Transverse colon (tissue), 4 donors: ENCODE measurements around the gene ATG4B. TPM values are rescaled to one million over a fixed set of nuclear protein-coding genes. Genes with fewer than 3 reads are reported as not detected.

Experiments
- DNase-seq: peaks from one replicate; pipeline ENCODE4 v3.0.0-alpha.2; 2019
- H3K27ac ChIP-seq, 4 donors: fragments of 200-600 bp; sonication (generic); 2 replicates each; pipeline ENCODE4 v1.5.1; 2016 to 2018; ENCODE audit warnings: inconsistent platforms in 4 of 4
- H3K27me3 ChIP-seq: fragments of 200-600 bp; sonication (generic); 2 replicates; pipeline ENCODE4 v1.5.1; 2017; ENCODE audit warnings: inconsistent platforms
- H3K36me3 ChIP-seq, 4 donors: fragments of 200-600 bp; sonication (generic); 2 replicates each; pipeline ENCODE4 v1.5.1; 2017 to 2019; ENCODE audit warnings: inconsistent platforms in 4 of 4
- H3K4me1 ChIP-seq, 4 donors: fragments of 200-600 bp; sonication (generic); 2 replicates each; pipeline ENCODE4 v1.5.1; 2017 to 2020; ENCODE audit warnings: inconsistent platforms in 4 of 4
- H3K4me3 ChIP-seq, 4 donors: fragments of 200-600 bp; sonication (generic); 1 replicate in 1 of 4; 2 replicates in 3 of 4; pipeline versions ENCODE4 v1.5.1 to v1.6.1; 2017 to 2019; ENCODE audit warnings: inconsistent platforms in 4 of 4
- H3K9me3 ChIP-seq, 2 donors: fragments of 200-600 bp; sonication (generic); 2 replicates each; pipeline ENCODE4 v1.5.1; 2017 to 2019; ENCODE audit warnings: inconsistent platforms in 2 of 2
- CTCF ChIP-seq, 5 experiments: fragments of 200-600 bp in 3 of 5; fragments of 450-650 bp in 2 of 5; sonication (generic) in 3 of 5; IDR thresholded peaks; 1 replicate in 2 of 5; 2 replicates in 3 of 5; pipeline ENCODE4 v1.5.1; 2016 to 2017; ENCODE audit warnings: antibody characterized with exemption in 5 of 5, inconsistent platforms in 3 of 5, mild to moderate bottlenecking in 2 of 5, moderate library complexity in 1 of 5
- EP300 ChIP-seq: sonication (generic); formaldehyde crosslinking; IDR thresholded peaks from one replicate; pipeline ENCODE4 v1.6.1; 2017; ENCODE audit warnings: antibody characterized with exemption, low read depth
- POLR2A ChIP-seq: fragments of 450-650 bp; IDR thresholded peaks from one replicate; pipeline ENCODE4 v1.6.1; 2016; ENCODE audit warnings: antibody characterized with exemption, mild to moderate bottlenecking, moderate library complexity
- POLR2AphosphoS5 ChIP-seq, 3 donors: sonication (generic); formaldehyde crosslinking; IDR thresholded peaks; one replicate each; pipeline ENCODE4 v1.6.1; 2016; ENCODE audit warnings: antibody characterized with exemption in 3 of 3
- WGBS, 2 donors: methylation state at CpG; one replicate each; pipeline ENCODE4 v1.1.5; 2018; ENCODE audit warnings: low coverage in 1 of 2; 5-methylcytosine and 5-hydroxymethylcytosine counted together
- in situ Hi-C, 4 donors: fragments of 200-750 bp; cut with MboI; loops; one replicate each; pipeline versions ENCODE4 v1.15.0 to v1.15.1; 2017; ENCODE audit warnings: low sequenced_read_pairs in 3 of 4, low pct_ligation_motif_present in 1 of 4, low pct_unique_long_range_greater_than_20kb in 1 of 4
- intact Hi-C: fragments of 100-400 bp; cut with DNase I; formaldehyde crosslinking; loops from one replicate; pipeline ENCODE4 v1.15.1; 2023; ENCODE audit warnings: low total_unique reads
- total RNA-seq, 4 donors: library from RNA; depleted of rRNA; stranded (reverse); fragments of >200 nt; gene quantifications; one replicate each; pipeline ENCODE4 v1.1.0, GENCODE V29; 2016

ATG4B gene
- total RNA-seq, 4 donors from 2014 or later: 62.9 to 400 (median 137) TPM

GRCh38 chr2:241668354-241668753 is 30.9 kb downstream of the ATG4B start:
- no peaks in the 10 kb centered on the region for H3K9me3 ChIP-seq
- H3K4me3 ChIP-seq: no peak overlapping the region
- no peaks in the 10 kb centered on the region for H3K27me3 ChIP-seq
- WGBS, 2 donors: 95 to 98% methylated on average over 9 to 21 of the region's 21 CpGs
- no peak for DNase-seq
- no peaks in the 10 kb centered on the region for H3K4me1 ChIP-seq
- H3K27ac ChIP-seq: no peak overlapping the region
- intact Hi-C loops (no loop called here), in situ Hi-C loops (no loop called here)
- TF ChIP-seq EP300: no peak
- TF ChIP-seq POLR2A: no peak
- no peak for TF ChIP-seq CTCF (IDR thresholded peaks at IDR 0.05)
- TF ChIP-seq POLR2AphosphoS5 (IDR thresholded peaks at IDR 0.05): no peak
- H3K36me3 ChIP-seq: peaks cover 0 to 24% (median 5%) of the 10 kb centered on the region in 4 donors

GRCh38 chr2:241668839-241669238 is 31.3 kb downstream of the ATG4B start:
- intact Hi-C loops: no loop called here
- H3K36me3 ChIP-seq: peaks cover 0 to 24% (median 5%) of the 10 kb centered on the region in 4 donors
- no peaks in the 10 kb centered on the region for H3K9me3 ChIP-seq
- 89% methylated on average over 12 of the region's 12 CpGs; no CpG with 5 or more reads in 1 of the 2 donors for WGBS, 2 donors
- no peak overlapping the region for H3K4me3 ChIP-seq
- in situ Hi-C loops: no loop called here
- no peaks in the 10 kb centered on the region for H3K4me1 ChIP-seq
- TF ChIP-seq POLR2AphosphoS5 (IDR thresholded peaks at IDR 0.05): no peak
- TF ChIP-seq CTCF (IDR thresholded peaks at IDR 0.05): no peak
- no peak for TF ChIP-seq EP300
- no peak for TF ChIP-seq POLR2A
- DNase-seq: no peak
- no peaks in the 10 kb centered on the region for H3K27me3 ChIP-seq
- H3K27ac ChIP-seq: no peak overlapping the region

- H3K4me1 ChIP-seq: no peaks in the 10 kb centered on the region
- DNase-seq: no peak
- peaks cover 0 to 24% (median 5%) of the 10 kb centered on the region in 4 donors for H3K36me3 ChIP-seq
- H3K27me3 ChIP-seq: no peaks in the 10 kb centered on the region
- H3K27ac ChIP-seq: no peak overlapping the region
- no peaks in the 10 kb centered on the region for H3K9me3 ChIP-seq
- TF ChIP-seq POLR2A (no peak), CTCF (IDR thresholded peaks at IDR 0.05) (no peak), EP300 (no peak), POLR2AphosphoS5 (IDR thresholded peaks at IDR 0.05) (no peak)
- WGBS, 2 donors: 88% methylated on average over 22 of the region's 31 CpGs; no CpG with 5 or more reads in 1 of the 2 donors
- in situ Hi-C loops: no loop called here
- H3K4me3 ChIP-seq: no peak overlapping the region
- intact Hi-C loops: no loop called here
Observed at GRCh38 chr2:241670333-241671110, 33.0 kb downstream of the ATG4B start.

GRCh38 chr2:241671457-241672240 is 34.2 kb downstream of the ATG4B start:
- Histone ChIP-seq H3K27me3 (no peaks in the 10 kb centered on the region), H3K4me3 (no peak overlapping the region), H3K36me3 (peaks cover 0 to 21% (median 5%) of the 10 kb centered on the region in 4 donors), H3K9me3 (no peaks in the 10 kb centered on the region), H3K4me1 (no peaks in the 10 kb centered on the region), H3K27ac (no peak overlapping the region)
- no peak for DNase-seq
- intact Hi-C loops: no loop called here
- no peak for TF ChIP-seq EP300
- in situ Hi-C loops: no loop called here
- WGBS, 2 donors: 89% methylated on average over 30 of the region's 31 CpGs; no CpG with 5 or more reads in 1 of the 2 donors
